Gastrocnemius medialis (tissue), 4 donors: ENCODE data around the gene TCF12.

Experiments used
- POLR2A ChIP-seq, 2 donors: fragments of 450-650 bp; IDR thresholded peaks; one replicate each; pipeline ENCODE4 v1.6.1; 2017; ENCODE audit warnings: antibody characterized with exemption in 2 of 2, mild to moderate bottlenecking in 2 of 2, moderate library complexity in 2 of 2
- TF ChIP-seq, protein P1 (sequence below), 5 experiments: fragments of 450-650 bp in 3 of 5; fragments of 200-600 bp in 2 of 5; sonication (generic) in 2 of 5; IDR thresholded peaks in 4 of 5; conservative IDR thresholded peaks in 1 of 5; 1 replicate in 4 of 5; 2 replicates in 1 of 5; pipeline ENCODE4 v1.5.1; 2016 to 2019; ENCODE audit warnings: antibody characterized with exemption in 5 of 5, mild to moderate bottlenecking in 3 of 5, moderate library complexity in 3 of 5

GRCh38 chr15:57323806-57324589 is 405.6 kb downstream of the TCF12 start:
- TF ChIP-seq, protein P1, sequence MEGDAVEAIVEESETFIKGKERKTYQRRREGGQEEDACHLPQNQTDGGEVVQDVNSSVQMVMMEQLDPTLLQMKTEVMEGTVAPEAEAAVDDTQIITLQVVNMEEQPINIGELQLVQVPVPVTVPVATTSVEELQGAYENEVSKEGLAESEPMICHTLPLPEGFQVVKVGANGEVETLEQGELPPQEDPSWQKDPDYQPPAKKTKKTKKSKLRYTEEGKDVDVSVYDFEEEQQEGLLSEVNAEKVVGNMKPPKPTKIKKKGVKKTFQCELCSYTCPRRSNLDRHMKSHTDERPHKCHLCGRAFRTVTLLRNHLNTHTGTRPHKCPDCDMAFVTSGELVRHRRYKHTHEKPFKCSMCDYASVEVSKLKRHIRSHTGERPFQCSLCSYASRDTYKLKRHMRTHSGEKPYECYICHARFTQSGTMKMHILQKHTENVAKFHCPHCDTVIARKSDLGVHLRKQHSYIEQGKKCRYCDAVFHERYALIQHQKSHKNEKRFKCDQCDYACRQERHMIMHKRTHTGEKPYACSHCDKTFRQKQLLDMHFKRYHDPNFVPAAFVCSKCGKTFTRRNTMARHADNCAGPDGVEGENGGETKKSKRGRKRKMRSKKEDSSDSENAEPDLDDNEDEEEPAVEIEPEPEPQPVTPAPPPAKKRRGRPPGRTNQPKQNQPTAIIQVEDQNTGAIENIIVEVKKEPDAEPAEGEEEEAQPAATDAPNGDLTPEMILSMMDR (IDR thresholded peaks at IDR 0.05 in 4 of 5, conservative IDR thresholded peaks at IDR 0.05 in 1 of 5), result no peak
- TF ChIP-seq POLR2A (IDR thresholded peaks at IDR 0.05), result no peak
